Loucy (cell line): ENCODE results near the gene CNOT4.

Source experiments
- H2AFZ ChIP-seq: fragments of 200-600 bp; sonication (generic); 2 replicates; pipeline ENCODE4 v1.6.0; 2016; ENCODE audit warnings: antibody characterized with exemption, mild to moderate bottlenecking, low read length, moderate library complexity
- H3F3A ChIP-seq: fragments of 200-600 bp; 2 replicates; pipeline ENCODE4 v1.6.0; 2016; ENCODE audit warnings: antibody characterized with exemption, low read depth, mild to moderate bottlenecking
- H3K27me3 ChIP-seq: fragments of 200-600 bp; sonication (generic); 2 replicates; pipeline ENCODE4 v1.6.1; 2014; ENCODE audit warnings: low read length, mild to moderate bottlenecking; ENCODE audit not compliant: insufficient read depth, poor library complexity, severe bottlenecking
- H3K36me3 ChIP-seq: fragments of 200-600 bp; sonication (generic); 2 replicates; pipeline ENCODE4 v1.6.1; 2016; ENCODE audit warnings: low read length; ENCODE audit not compliant: insufficient read depth
- H3K4me1 ChIP-seq: fragments of 200-600 bp; sonication (generic); 2 replicates; pipeline ENCODE4 v1.5.1; 2014; ENCODE audit warnings: low read length, mild to moderate bottlenecking; ENCODE audit not compliant: insufficient read depth, poor library complexity, severe bottlenecking
- H3K4me2 ChIP-seq: fragments of 200-600 bp; sonication (generic); 2 replicates; pipeline ENCODE4 v1.6.0; 2014; ENCODE audit warnings: antibody characterized with exemption, low read length, low read depth, mild to moderate bottlenecking; ENCODE audit not compliant: poor library complexity, severe bottlenecking
- H3K4me3 ChIP-seq: fragments of 200-600 bp; sonication (generic); 2 replicates; pipeline ENCODE4 v1.5.1; 2014; ENCODE audit warnings: low read length, mild to moderate bottlenecking, mixed read lengths; ENCODE audit not compliant: poor library complexity, severe bottlenecking
- H3K79me2 ChIP-seq: fragments of 200-600 bp; sonication (generic); 2 replicates; pipeline ENCODE4 v1.6.1; 2014; ENCODE audit warnings: low read length; ENCODE audit not compliant: insufficient read depth
- H3K9ac ChIP-seq: fragments of 200-600 bp; sonication (generic); 2 replicates; pipeline ENCODE4 v1.6.0; 2014; ENCODE audit warnings: mild to moderate bottlenecking, low read depth, low read length, moderate library complexity; ENCODE audit not compliant: poor library complexity, severe bottlenecking
- H3K9me2 ChIP-seq: fragments of 200-600 bp; sonication (generic); replicated peaks from 2 replicates; pipeline ENCODE4 v1.6.1; 2016; ENCODE audit warnings: low read depth, low read length, mixed read lengths
- H3K9me3 ChIP-seq: fragments of 200-600 bp; sonication (generic); 2 replicates; pipeline ENCODE4 v1.6.1; 2014; ENCODE audit warnings: mild to moderate bottlenecking, antibody characterized with exemption, low read length, low read depth; ENCODE audit not compliant: insufficient read depth
- H4K20me1 ChIP-seq: fragments of 200-600 bp; sonication (generic); 2 replicates; pipeline ENCODE4 v1.6.0; 2014; ENCODE audit warnings: antibody characterized with exemption, low read length, mild to moderate bottlenecking; ENCODE audit not compliant: insufficient read depth, poor library complexity, severe bottlenecking
- EZH2phosphoT487 ChIP-seq: fragments of 200-600 bp; IDR thresholded peaks from 2 replicates; pipeline ENCODE4 v1.6.1; 2018; ENCODE audit warnings: antibody characterized with exemption, mild to moderate bottlenecking, moderate library complexity, borderline replicate concordance
- TF ChIP-seq, protein P1 (sequence below): fragments of 200-600 bp; sonication (generic); conservative IDR thresholded peaks from 2 replicates; pipeline ENCODE4 v1.5.1; 2014; ENCODE audit warnings: mild to moderate bottlenecking, antibody characterized with exemption, low read length

CNOT4 gene

DNA sequence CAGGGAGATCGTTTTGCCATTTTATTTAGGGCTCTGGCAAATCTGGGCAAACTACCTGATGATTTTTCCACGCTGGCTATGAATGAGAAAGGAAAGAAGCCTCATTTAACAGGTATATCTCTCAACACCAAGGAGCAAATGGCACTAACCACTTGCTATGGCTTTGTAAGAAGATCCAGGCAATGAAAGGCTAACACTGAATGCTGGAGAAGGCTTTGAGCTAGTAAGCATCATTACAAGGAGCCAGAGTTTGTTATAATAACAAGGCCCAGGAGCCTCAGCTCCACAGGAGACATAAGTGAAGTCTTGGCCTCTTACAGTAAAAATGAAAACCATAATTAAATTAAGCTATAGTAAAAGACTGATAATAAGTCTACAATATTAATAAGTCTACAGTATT, 123.1 kb downstream of the CNOT4 start:
- Histone ChIP-seq H3F3A (no peaks in the 10 kb centered on the region), H2AFZ (no peak overlapping the region), H3K4me1 (no peaks in the 10 kb centered on the region), H3K4me3 (no peak overlapping the region), H3K9me3 (no peaks in the 10 kb centered on the region), H3K27me3 (no peaks in the 10 kb centered on the region), H3K9ac (no peak overlapping the region), H4K20me1 (no peaks in the 10 kb centered on the region), H3K9me2 (no peaks in the 10 kb centered on the region), H3K79me2 (no peaks in the 10 kb centered on the region), H3K36me3 (no peaks in the 10 kb centered on the region), H3K4me2 (no peak overlapping the region)
- no peak for TF ChIP-seq EZH2phosphoT487
- TF ChIP-seq, protein P1, sequence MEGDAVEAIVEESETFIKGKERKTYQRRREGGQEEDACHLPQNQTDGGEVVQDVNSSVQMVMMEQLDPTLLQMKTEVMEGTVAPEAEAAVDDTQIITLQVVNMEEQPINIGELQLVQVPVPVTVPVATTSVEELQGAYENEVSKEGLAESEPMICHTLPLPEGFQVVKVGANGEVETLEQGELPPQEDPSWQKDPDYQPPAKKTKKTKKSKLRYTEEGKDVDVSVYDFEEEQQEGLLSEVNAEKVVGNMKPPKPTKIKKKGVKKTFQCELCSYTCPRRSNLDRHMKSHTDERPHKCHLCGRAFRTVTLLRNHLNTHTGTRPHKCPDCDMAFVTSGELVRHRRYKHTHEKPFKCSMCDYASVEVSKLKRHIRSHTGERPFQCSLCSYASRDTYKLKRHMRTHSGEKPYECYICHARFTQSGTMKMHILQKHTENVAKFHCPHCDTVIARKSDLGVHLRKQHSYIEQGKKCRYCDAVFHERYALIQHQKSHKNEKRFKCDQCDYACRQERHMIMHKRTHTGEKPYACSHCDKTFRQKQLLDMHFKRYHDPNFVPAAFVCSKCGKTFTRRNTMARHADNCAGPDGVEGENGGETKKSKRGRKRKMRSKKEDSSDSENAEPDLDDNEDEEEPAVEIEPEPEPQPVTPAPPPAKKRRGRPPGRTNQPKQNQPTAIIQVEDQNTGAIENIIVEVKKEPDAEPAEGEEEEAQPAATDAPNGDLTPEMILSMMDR, result no peak

DNA sequence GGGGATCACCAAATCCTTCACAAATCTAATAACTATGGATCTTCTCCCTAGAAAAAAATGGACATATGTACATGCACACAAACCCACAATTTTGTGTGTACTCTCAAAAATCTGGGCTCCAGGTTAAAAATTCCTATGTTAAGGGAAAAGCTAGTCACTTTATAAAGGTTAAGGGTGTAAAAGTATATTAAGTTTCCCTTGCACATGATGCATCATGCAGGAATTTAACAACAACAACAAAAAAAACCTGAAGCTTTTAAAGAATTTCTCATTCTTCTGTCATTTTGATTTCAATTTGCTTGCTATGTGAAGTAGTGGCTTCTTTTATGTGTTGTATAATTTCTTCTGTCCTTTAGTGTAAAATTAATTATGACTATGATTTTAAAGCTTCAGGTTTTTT, 123.7 kb downstream of the CNOT4 start:
- H2AFZ ChIP-seq, result no peak overlapping the region
- no peaks in the 10 kb centered on the region for H3K9me2 ChIP-seq
- no peaks in the 10 kb centered on the region for H3K4me1 ChIP-seq
- H3K27me3 ChIP-seq, result no peaks in the 10 kb centered on the region
- no peak overlapping the region for H3K4me2 ChIP-seq
- H3K36me3 ChIP-seq, result no peaks in the 10 kb centered on the region
- H3K79me2 ChIP-seq, result no peaks in the 10 kb centered on the region
- no peaks in the 10 kb centered on the region for H3K9me3 ChIP-seq
- no peak overlapping the region for H3K4me3 ChIP-seq
- no peaks in the 10 kb centered on the region for H4K20me1 ChIP-seq
- H3F3A ChIP-seq, result no peaks in the 10 kb centered on the region
- TF ChIP-seq, protein P1, result no peak
- TF ChIP-seq EZH2phosphoT487, result no peak
- H3K9ac ChIP-seq, result no peak overlapping the region

DNA sequence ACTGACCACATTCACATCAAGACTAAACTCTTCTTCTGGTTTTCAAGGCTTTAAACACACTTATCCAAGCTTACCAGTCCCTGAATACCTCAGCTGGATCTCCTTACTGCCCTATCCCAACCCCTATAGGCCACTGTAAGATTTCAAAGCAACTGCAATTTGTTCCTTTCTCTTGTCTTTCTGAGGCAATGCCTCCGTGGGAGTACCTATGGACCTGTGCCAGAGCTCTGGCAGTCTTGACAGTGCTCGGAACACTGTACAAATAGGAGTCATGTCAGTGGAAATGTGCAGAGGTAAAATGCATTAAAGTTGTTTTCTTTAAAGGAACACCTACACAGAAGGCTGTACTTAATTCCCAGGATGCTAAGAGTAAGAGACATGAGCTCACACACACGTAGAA, 124.7 kb downstream of the CNOT4 start:
- Histone ChIP-seq H3K4me1 (no peaks in the 10 kb centered on the region), H3K36me3 (no peaks in the 10 kb centered on the region), H3K27me3 (no peaks in the 10 kb centered on the region), H3K9ac (no peak overlapping the region), H3K79me2 (no peaks in the 10 kb centered on the region), H3F3A (no peaks in the 10 kb centered on the region), H3K4me3 (no peak overlapping the region), H4K20me1 (no peaks in the 10 kb centered on the region), H3K9me3 (no peaks in the 10 kb centered on the region), H3K9me2 (no peaks in the 10 kb centered on the region), H2AFZ (no peak overlapping the region), H3K4me2 (no peak overlapping the region)
- TF ChIP-seq EZH2phosphoT487, result no peak
- TF ChIP-seq, protein P1, result no peak
